ENCODE data around the gene TRIM62.

TRIM62 gene

GRCh38 chr1:33180911-33181890 is 642 bp downstream of the TRIM62 start:
- DNase-seq (ENCODE audit: low read depth, low spot score), result peak; percentile 72

GRCh38 chr1:33180226-33180910 is 1.5 kb downstream of the TRIM62 start:
- DNase-seq (ENCODE audit: low read depth, low spot score), result peak; percentile 96

- no peak for DNase-seq (ENCODE audit: low read depth, low spot score)
Observed at GRCh38 chr1:33178836-33179439, 2.9 kb downstream of the TRIM62 start.

- DNase-seq (ENCODE audit: low read depth, low spot score), result no peak
Observed at GRCh38 chr1:33177996-33178540, 3.8 kb downstream of the TRIM62 start.

- DNase-seq (ENCODE audit: low read depth, low spot score), result no peak
Observed at GRCh38 chr1:33176887-33177286, 5.0 kb downstream of the TRIM62 start.

- no peak for DNase-seq (ENCODE audit: low read depth, low spot score)
Observed at GRCh38 chr1:33176362-33176850, 5.4 kb downstream of the TRIM62 start.

- no peak for DNase-seq (ENCODE audit: low read depth, low spot score)
Observed at GRCh38 chr1:33175865-33176264, 6.0 kb downstream of the TRIM62 start.

- DNase-seq (ENCODE audit: low read depth, low spot score), result no peak
Observed at GRCh38 chr1:33173091-33173490, 8.8 kb downstream of the TRIM62 start.

GRCh38 chr1:33171977-33172813 is 9.6 kb downstream of the TRIM62 start:
- DNase-seq (ENCODE audit: low read depth, low spot score), result no peak

GRCh38 chr1:33170351-33171274 is 11.2 kb downstream of the TRIM62 start:
- no peak for DNase-seq (ENCODE audit: low read depth, low spot score)

- DNase-seq (ENCODE audit: low read depth, low spot score), result peak; percentile 32
Observed at GRCh38 chr1:33169290-33170055, 12.4 kb downstream of the TRIM62 start.

GRCh38 chr1:33168556-33169289 is 13.1 kb downstream of the TRIM62 start:
- DNase-seq (ENCODE audit: low read depth, low spot score), result no peak

GRCh38 chr1:33167650-33168447 is 14.0 kb downstream of the TRIM62 start:
- no peak for DNase-seq (ENCODE audit: low read depth, low spot score)

- no peak for DNase-seq (ENCODE audit: low read depth, low spot score)
Observed at GRCh38 chr1:33165809-33166208, 16.0 kb downstream of the TRIM62 start.

- DNase-seq (ENCODE audit: low read depth, low spot score), result no peak
Observed at GRCh38 chr1:33165209-33165608, 16.6 kb downstream of the TRIM62 start.

- peak; percentile 82 for DNase-seq (ENCODE audit: low read depth, low spot score)
Observed at GRCh38 chr1:33163621-33164519, 18.0 kb downstream of the TRIM62 start.
